ENCODE results near the gene SDHAF2.

DNA sequence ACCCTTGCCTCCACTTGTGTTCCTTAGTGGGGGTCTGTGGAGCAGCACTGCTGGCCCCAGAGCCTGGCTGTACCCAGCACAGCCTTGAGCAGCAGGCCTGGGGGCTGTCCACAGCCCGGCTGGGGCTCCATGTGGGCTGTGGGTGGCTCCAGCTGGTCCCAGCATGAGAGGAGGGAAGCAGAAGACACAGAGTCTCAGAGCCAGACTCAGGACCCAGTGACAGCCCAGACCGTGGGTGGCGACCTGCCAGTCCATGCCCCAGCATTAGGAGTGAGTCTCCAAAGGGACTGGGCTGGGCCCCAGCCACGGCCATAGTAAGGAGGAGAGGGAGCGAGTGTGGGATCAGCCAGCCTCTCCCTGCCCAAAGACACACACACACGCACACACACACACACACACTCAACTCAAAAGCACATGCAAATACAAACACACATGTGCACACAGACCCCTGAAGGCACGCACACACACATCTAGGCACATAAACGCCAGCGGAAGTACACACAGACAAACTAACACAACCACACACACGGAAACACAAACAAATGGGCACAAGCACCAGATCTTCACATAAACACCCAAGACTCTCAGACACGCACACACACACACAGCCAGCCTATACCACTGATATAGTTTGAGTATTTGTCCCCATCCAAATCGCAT lies 61.9 kb downstream of the SDHAF2 start:
- TF ChIP-seq, protein P1, sequence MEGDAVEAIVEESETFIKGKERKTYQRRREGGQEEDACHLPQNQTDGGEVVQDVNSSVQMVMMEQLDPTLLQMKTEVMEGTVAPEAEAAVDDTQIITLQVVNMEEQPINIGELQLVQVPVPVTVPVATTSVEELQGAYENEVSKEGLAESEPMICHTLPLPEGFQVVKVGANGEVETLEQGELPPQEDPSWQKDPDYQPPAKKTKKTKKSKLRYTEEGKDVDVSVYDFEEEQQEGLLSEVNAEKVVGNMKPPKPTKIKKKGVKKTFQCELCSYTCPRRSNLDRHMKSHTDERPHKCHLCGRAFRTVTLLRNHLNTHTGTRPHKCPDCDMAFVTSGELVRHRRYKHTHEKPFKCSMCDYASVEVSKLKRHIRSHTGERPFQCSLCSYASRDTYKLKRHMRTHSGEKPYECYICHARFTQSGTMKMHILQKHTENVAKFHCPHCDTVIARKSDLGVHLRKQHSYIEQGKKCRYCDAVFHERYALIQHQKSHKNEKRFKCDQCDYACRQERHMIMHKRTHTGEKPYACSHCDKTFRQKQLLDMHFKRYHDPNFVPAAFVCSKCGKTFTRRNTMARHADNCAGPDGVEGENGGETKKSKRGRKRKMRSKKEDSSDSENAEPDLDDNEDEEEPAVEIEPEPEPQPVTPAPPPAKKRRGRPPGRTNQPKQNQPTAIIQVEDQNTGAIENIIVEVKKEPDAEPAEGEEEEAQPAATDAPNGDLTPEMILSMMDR (IDR thresholded peaks at IDR 0.05): no peak
- TF ChIP-seq POLR2AphosphoS5 (IDR thresholded peaks at IDR 0.05) (no peak), EP300 (IDR thresholded peaks at IDR 0.05; ENCODE audit: low read depth) (no peak)

Data from transverse colon (tissue), 4 donors.